ENCODE results near the gene EFCAB13. TPM values are rescaled to one million over a fixed set of nuclear protein-coding genes. Genes with fewer than 3 reads are reported as not detected.

EFCAB13 gene
- polyA plus RNA-seq, 2 of the 4 experiments (the other 2 are of a cell fraction), result 2.9 to 6.0 TPM

DNA sequence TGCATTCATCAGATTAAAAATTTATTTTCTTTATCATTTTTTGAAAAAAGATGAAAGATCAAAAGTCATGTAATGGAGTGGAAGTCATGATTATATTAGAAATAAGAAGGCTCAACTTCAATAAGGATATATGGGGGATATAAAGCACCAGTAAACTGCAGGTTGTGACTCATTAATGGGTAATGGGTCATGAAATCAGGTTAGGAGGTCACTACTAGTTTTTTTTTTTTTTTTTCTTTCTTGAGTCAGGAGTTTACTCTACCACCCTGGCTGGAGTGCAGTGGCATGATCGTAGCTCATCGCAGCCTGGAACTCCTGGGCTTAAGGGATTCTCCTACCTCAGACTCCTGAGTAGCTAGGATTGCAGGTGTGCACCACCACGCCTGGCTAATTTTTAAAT, 14.3 kb downstream of the EFCAB13 start:
- ChIA-PET POLR2A (no interaction called here), CTCF (interaction anchor here (1.9 kb wide), 1 partner anchor 14 kb away, joined by 5 read pairs; the partner anchor contains the start of gene EFCAB13)
- WGBS (ENCODE audit: missing lambda C conversion rate), result 82% methylated on average over 3 of the region's 3 CpGs
- TF ChIP-seq EP300 (IDR thresholded peaks at IDR 0.05), result no peak
- no peak for TF ChIP-seq NR3C1 (IDR thresholded peaks at IDR 0.05)
- no peak for TF ChIP-seq CHD4 (IDR thresholded peaks at IDR 0.05; ENCODE audit: borderline replicate concordance)
- TF ChIP-seq, protein P1, sequence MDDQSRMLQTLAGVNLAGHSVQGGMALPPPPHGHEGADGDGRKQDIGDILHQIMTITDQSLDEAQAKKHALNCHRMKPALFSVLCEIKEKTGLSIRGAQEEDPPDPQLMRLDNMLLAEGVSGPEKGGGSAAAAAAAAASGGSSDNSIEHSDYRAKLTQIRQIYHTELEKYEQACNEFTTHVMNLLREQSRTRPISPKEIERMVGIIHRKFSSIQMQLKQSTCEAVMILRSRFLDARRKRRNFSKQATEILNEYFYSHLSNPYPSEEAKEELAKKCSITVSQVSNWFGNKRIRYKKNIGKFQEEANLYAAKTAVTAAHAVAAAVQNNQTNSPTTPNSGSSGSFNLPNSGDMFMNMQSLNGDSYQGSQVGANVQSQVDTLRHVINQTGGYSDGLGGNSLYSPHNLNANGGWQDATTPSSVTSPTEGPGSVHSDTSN (IDR thresholded peaks at IDR 0.05), result no peak
- TF ChIP-seq, protein P2, sequence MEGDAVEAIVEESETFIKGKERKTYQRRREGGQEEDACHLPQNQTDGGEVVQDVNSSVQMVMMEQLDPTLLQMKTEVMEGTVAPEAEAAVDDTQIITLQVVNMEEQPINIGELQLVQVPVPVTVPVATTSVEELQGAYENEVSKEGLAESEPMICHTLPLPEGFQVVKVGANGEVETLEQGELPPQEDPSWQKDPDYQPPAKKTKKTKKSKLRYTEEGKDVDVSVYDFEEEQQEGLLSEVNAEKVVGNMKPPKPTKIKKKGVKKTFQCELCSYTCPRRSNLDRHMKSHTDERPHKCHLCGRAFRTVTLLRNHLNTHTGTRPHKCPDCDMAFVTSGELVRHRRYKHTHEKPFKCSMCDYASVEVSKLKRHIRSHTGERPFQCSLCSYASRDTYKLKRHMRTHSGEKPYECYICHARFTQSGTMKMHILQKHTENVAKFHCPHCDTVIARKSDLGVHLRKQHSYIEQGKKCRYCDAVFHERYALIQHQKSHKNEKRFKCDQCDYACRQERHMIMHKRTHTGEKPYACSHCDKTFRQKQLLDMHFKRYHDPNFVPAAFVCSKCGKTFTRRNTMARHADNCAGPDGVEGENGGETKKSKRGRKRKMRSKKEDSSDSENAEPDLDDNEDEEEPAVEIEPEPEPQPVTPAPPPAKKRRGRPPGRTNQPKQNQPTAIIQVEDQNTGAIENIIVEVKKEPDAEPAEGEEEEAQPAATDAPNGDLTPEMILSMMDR (IDR thresholded peaks at IDR 0.05), result no peak
- no peak for TF ChIP-seq MAZ (IDR thresholded peaks at IDR 0.05; ENCODE audit: borderline replicate concordance, low read depth, low read length)
- TF ChIP-seq HOXB13 (CRISPR knock-in tag; IDR thresholded peaks at IDR 0.05; ENCODE audit: low read depth), result no peak
- TF ChIP-seq, protein P3, sequence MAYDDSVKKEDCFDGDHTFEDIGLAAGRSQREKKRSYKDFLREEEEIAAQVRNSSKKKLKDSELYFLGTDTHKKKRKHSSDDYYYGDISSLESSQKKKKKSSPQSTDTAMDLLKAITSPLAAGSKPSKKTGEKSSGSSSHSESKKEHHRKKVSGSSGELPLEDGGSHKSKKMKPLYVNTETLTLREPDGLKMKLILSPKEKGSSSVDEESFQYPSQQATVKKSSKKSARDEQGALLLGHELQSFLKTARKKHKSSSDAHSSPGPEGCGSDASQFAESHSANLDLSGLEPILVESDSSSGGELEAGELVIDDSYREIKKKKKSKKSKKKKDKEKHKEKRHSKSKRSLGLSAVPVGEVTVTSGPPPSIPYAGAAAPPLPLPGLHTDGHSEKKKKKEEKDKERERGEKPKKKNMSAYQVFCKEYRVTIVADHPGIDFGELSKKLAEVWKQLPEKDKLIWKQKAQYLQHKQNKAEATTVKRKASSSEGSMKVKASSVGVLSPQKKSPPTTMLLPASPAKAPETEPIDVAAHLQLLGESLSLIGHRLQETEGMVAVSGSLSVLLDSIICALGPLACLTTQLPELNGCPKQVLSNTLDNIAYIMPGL (CRISPR knock-in tag; IDR thresholded peaks at IDR 0.05; ENCODE audit: borderline replicate concordance), result no peak
- no peak for TF ChIP-seq CBX2 (IDR thresholded peaks at IDR 0.05; ENCODE audit: borderline replicate concordance, low read depth)
- TF ChIP-seq, protein P4, sequence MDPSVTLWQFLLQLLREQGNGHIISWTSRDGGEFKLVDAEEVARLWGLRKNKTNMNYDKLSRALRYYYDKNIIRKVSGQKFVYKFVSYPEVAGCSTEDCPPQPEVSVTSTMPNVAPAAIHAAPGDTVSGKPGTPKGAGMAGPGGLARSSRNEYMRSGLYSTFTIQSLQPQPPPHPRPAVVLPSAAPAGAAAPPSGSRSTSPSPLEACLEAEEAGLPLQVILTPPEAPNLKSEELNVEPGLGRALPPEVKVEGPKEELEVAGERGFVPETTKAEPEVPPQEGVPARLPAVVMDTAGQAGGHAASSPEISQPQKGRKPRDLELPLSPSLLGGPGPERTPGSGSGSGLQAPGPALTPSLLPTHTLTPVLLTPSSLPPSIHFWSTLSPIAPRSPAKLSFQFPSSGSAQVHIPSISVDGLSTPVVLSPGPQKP (IDR thresholded peaks at IDR 0.05; ENCODE audit: low read depth, low read length), result no peak
- no peak for TF ChIP-seq EHMT2 (IDR thresholded peaks at IDR 0.05; ENCODE audit: low read depth)
- TF ChIP-seq, protein P5, sequence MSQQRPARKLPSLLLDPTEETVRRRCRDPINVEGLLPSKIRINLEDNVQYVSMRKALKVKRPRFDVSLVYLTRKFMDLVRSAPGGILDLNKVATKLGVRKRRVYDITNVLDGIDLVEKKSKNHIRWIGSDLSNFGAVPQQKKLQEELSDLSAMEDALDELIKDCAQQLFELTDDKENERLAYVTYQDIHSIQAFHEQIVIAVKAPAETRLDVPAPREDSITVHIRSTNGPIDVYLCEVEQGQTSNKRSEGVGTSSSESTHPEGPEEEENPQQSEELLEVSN (IDR thresholded peaks at IDR 0.05; ENCODE audit: borderline replicate concordance, low read depth), result no peak
- no peak for TF ChIP-seq CEBPB (IDR thresholded peaks at IDR 0.05)
- no peak for TF ChIP-seq POLR2A (IDR thresholded peaks at IDR 0.05; ENCODE audit: low read length)
- TF ChIP-seq, protein P6, sequence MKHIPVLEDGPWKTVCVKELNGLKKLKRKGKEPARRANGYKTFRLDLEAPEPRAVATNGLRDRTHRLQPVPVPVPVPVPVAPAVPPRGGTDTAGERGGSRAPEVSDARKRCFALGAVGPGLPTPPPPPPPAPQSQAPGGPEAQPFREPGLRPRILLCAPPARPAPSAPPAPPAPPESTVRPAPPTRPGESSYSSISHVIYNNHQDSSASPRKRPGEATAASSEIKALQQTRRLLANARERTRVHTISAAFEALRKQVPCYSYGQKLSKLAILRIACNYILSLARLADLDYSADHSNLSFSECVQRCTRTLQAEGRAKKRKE (CRISPR knock-in tag; IDR thresholded peaks at IDR 0.05; ENCODE audit: low read depth), result no peak
- DNase-seq (ENCODE audit: low read depth in 1 of 2, low spot score in 1 of 2), result no peak
- Histone ChIP-seq H3K4me1 (no peaks in the 10 kb centered on the region), H3K4me2 (no peak overlapping the region), H3K27ac (no peak overlapping the region), H3K9me3 (no peaks in the 10 kb centered on the region), H3K4me3 (no peak overlapping the region)
- FAIRE-seq, result no peak
- no peak for ATAC-seq

DNA sequence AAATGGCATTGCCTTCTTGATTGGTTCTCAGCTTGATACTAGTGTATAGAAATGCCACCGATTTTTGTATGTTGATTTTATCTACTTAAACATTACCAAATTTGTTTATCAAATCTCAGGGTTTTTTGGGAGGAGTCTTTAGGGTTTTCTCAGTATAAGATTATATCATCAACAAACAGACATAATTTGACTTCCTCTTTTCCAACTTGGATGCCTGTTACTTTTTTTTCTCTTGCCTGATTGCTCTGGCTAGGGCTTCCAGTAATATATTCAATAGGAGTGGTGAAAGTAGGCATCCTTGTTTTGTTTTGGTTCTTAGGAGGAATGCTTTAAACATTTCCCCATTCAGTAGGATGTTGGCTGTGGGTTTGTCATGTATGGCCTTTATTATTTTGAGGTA, 29.1 kb downstream of the EFCAB13 start:
- POLR2A ChIA-PET, result no interaction called here
- Histone ChIP-seq H3K4me3 (no peak overlapping the region), H3K4me2 (no peak overlapping the region), H3K9me3 (no peaks in the 10 kb centered on the region), H3K4me1 (no peaks in the 10 kb centered on the region), H3K27ac (no peak overlapping the region)
- TF ChIP-seq MAZ (IDR thresholded peaks at IDR 0.05; ENCODE audit: borderline replicate concordance, low read depth, low read length) (no peak), PHF8 (IDR thresholded peaks at IDR 0.05; ENCODE audit: borderline replicate concordance, low read depth) (no peak), FOSL2 (IDR thresholded peaks at IDR 0.05) (no peak), FOSL2 (CRISPR knock-in tag; IDR thresholded peaks at IDR 0.05) (no peak), JUNB (IDR thresholded peaks at IDR 0.05) (no peak), GATA3 (IDR thresholded peaks at IDR 0.05; ENCODE audit: borderline replicate concordance) (no peak), RARB (CRISPR knock-in tag; IDR thresholded peaks at IDR 0.05) (no peak), FOXS1 (CRISPR knock-in tag; IDR thresholded peaks at IDR 0.05) (no peak), ESRRA (IDR thresholded peaks at IDR 0.05; ENCODE audit: borderline replicate concordance, low read length) (no peak), NR3C1 (IDR thresholded peaks at IDR 0.05) (no peak), ZSCAN20 (CRISPR knock-in tag; IDR thresholded peaks at IDR 0.05) (no peak)
- FAIRE-seq, result no peak
- 82% methylated on average over 1 of the region's 1 CpG for WGBS (ENCODE audit: missing lambda C conversion rate)
- no peak for ATAC-seq
- CTCF ChIA-PET, result interaction anchor here (0.9 to 1.4 kb wide), 3 partner anchors 9 to 38 kb away, joined by 3 to 4 read pairs (median 3); no protein-coding TSS in a partner anchor
- DNase-seq (ENCODE audit: low read depth in 1 of 2, low spot score in 1 of 2), result no peak

Data from A549 (cell line).